Activated naive CD4-positive, alpha-beta T cell treated with anti-CD3 and anti-CD28 coated beads, Interleukin-2, amount 50 U/mL, for 24 hours (primary cell): ENCODE results near the gene CNTNAP1.
A peak's percentile ranks its signal among the peaks of the same experiment; 100 is the strongest.

Experiments used
- H3K27ac Mint-ChIP-seq: one replicate; pipeline ENCODE4 v1.8.0; 2021; ENCODE audit warnings: mild to moderate bottlenecking, mixed read lengths
- H3K27me3 Mint-ChIP-seq: one replicate; pipeline ENCODE4 v1.8.0; 2021; ENCODE audit warnings: mixed read lengths
- H3K36me3 Mint-ChIP-seq: one replicate; pipeline ENCODE4 v1.8.0; 2021; ENCODE audit warnings: mixed read lengths
- H3K4me1 Mint-ChIP-seq: one replicate; pipeline ENCODE4 v1.8.0; 2021; ENCODE audit warnings: mixed read lengths
- H3K4me3 Mint-ChIP-seq: one replicate; pipeline ENCODE4 v1.8.0; 2021; ENCODE audit warnings: mild to moderate bottlenecking, mixed read lengths
- H3K9me3 Mint-ChIP-seq: one replicate; pipeline ENCODE4 v1.8.0; 2021; ENCODE audit warnings: mixed read lengths

Gene CNTNAP1

DNA sequence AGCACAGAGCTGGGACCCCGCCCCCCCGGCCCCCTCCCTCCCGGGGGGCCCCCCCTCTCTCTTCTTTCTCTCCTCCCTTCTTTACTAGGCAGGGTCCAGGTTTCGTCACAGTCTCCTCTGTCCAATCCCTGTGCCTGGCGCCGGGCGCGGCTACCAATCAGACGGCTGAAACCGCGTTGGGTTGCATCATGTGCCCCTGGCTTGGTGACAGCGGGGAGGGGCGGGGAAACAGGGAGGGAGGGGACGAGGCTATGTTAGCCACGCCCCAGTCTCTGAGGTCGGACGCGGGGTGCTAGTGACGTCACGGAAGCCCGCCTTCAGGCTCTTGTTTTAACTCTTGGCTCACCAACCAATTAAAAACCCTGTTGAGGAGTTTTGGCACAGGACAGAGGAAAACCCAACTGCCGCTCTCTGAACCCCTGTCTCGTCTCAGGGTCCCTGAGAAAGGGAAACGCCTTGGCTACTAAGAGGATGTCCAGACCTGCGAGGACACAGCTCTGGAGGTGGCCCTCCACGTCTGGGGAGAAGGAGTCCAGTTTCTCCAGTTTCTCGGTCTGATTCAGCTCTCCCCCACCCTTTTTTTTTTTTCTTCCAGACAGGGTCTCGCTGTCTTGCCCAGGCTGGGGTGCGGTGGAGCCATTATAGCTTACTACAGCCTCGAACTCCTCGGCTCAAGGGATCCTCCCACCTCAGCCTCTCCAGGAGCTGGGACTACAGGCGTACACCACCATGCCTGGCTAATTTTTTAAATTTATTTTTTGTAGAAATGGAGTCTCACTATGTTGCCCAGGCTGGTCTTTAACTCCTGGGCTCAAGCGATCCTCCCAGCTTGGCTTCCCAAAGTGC, 5.1 kb upstream of the CNTNAP1 start:
- Mint-ChIP-seq H3K27ac (peak overlapping the region; percentile 72), H3K36me3 (no peaks in the 10 kb centered on the region), H3K4me3 (peak overlapping the region; percentile 91), H3K9me3 (no peaks in the 10 kb centered on the region), H3K4me1 (peaks cover 49% of the 10 kb centered on the region), H3K27me3 (peaks cover 24% of the 10 kb centered on the region)

GRCh38 chr17:42677921-42678781, 4.2 kb upstream of the CNTNAP1 start:
- Mint-ChIP-seq H3K27ac (peak overlapping the region; percentile 38), H3K4me1 (peaks cover 58% of the 10 kb centered on the region), H3K27me3 (peaks cover 28% of the 10 kb centered on the region), H3K36me3 (no peaks in the 10 kb centered on the region), H3K9me3 (no peaks in the 10 kb centered on the region), H3K4me3 (peak overlapping the region; percentile 91)

- Mint-ChIP-seq H3K27me3 (peaks cover 31% of the 10 kb centered on the region), H3K4me3 (peak overlapping the region; percentile 91), H3K27ac (peak overlapping the region; percentile 38), H3K36me3 (no peaks in the 10 kb centered on the region), H3K9me3 (no peaks in the 10 kb centered on the region), H3K4me1 (peaks cover 65% of the 10 kb centered on the region)
These were observed 3.3 kb upstream of the CNTNAP1 start for GRCh38 chr17:42678951-42679491.

GRCh38 chr17:42679492-42680330, 2.6 kb upstream of the CNTNAP1 start:
- Mint-ChIP-seq H3K27me3 (peaks cover 25% of the 10 kb centered on the region), H3K9me3 (no peaks in the 10 kb centered on the region), H3K4me1 (peaks cover 59% of the 10 kb centered on the region), H3K4me3 (peak overlapping the region; percentile 91), H3K27ac (no peak overlapping the region), H3K36me3 (no peaks in the 10 kb centered on the region)

- no peaks in the 10 kb centered on the region for H3K9me3 Mint-ChIP-seq
- H3K27me3 Mint-ChIP-seq, result peaks cover 23% of the 10 kb centered on the region
- peak overlapping the region; percentile 72 for H3K4me3 Mint-ChIP-seq
- H3K27ac Mint-ChIP-seq, result no peak overlapping the region
- peaks cover 56% of the 10 kb centered on the region for H3K4me1 Mint-ChIP-seq
- no peaks in the 10 kb centered on the region for H3K36me3 Mint-ChIP-seq
These were observed 2.0 kb upstream of the CNTNAP1 start for GRCh38 chr17:42680331-42680808.

- Mint-ChIP-seq H3K36me3 (no peaks in the 10 kb centered on the region), H3K9me3 (no peaks in the 10 kb centered on the region), H3K4me1 (peaks cover 48% of the 10 kb centered on the region), H3K27ac (no peak overlapping the region), H3K4me3 (peak overlapping the region; percentile 71), H3K27me3 (peaks cover 22% of the 10 kb centered on the region)
These were observed 532 bp downstream of the CNTNAP1 start for GRCh38 chr17:42682722-42683403.

DNA sequence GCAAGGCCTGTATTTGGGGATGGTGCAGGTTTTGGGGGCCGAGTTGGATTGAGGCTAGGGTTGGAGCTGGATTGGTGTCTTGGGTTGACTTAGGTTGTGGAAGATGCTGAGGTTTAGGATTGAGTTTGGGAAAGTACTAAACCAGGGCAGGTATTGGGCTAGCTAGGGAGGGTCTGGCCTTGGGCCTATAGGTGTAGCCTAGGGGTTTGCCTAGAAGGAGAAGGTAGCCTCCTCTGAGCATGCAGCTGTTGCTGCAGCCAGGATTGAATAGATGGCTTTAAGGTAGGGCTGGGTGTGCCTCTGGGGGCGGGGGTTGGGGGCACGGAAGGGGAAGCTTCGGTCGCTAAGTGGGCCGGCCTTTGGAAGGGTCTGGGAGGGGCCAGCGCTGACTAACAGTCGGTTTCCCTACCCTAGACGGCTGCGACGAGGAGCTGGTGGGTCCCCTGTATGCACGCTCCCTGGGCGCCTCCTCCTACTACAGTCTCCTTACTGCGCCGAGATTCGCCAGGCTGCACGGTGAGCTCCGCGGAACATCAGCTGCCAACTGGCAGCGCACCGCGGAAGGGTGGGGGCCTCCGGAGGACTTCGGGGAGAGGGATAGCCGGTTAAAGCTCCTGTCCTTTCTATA, 1.2 kb downstream of the CNTNAP1 start:
- Mint-ChIP-seq H3K4me1 (peaks cover 44% of the 10 kb centered on the region), H3K27ac (no peak overlapping the region)

GRCh38 chr17:42684929-42685556, 2.7 kb downstream of the CNTNAP1 start:
- peaks cover 32% of the 10 kb centered on the region for H3K4me1 Mint-ChIP-seq
- H3K27me3 Mint-ChIP-seq, result peaks cover 22% of the 10 kb centered on the region
- no peaks in the 10 kb centered on the region for H3K9me3 Mint-ChIP-seq
- no peaks in the 10 kb centered on the region for H3K36me3 Mint-ChIP-seq
- H3K27ac Mint-ChIP-seq, result no peak overlapping the region
- H3K4me3 Mint-ChIP-seq, result no peak overlapping the region

More for the DNA sequence above, 1.2 kb downstream of the CNTNAP1 start:
- H3K27me3 Mint-ChIP-seq, result peaks cover 22% of the 10 kb centered on the region
- H3K4me3 Mint-ChIP-seq, result peak overlapping the region; percentile 20
- H3K9me3 Mint-ChIP-seq, result no peaks in the 10 kb centered on the region
- H3K36me3 Mint-ChIP-seq, result no peaks in the 10 kb centered on the region

- no peaks in the 10 kb centered on the region for H3K9me3 Mint-ChIP-seq
- no peak overlapping the region for H3K27ac Mint-ChIP-seq
- peaks cover 19% of the 10 kb centered on the region for H3K27me3 Mint-ChIP-seq
- H3K4me3 Mint-ChIP-seq, result no peak overlapping the region
- peaks cover 28% of the 10 kb centered on the region for H3K4me1 Mint-ChIP-seq
- no peaks in the 10 kb centered on the region for H3K36me3 Mint-ChIP-seq
These were observed 3.5 kb downstream of the CNTNAP1 start for GRCh38 chr17:42685831-42686230.

DNA sequence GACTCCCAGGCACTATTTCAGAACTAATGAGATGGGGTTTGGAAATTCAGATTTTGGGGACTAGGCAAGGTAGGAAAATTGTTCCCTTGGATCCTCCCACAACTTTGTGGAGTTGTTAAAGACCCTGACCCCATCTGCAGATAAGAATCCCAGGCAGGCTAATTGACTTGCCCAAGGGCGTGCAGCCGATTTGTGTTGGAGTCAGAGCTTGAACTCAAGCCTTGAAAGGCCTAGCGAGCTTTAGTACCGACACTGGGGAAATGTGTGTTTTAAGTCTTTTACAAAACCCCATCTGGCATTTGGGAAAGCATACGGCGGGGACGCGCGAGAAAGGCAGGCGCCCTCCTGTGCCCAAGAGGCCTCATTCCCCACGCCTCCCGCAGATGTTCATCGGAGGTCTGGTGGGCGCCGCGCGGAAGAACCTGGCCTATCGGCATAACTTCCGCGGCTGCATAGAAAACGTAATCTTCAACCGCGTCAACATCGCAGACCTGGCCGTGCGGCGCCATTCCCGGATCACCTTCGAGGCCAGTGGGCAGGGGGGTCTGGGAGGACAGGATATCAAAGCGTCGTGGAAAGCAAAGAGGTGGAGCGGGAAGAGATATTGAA, 4.3 kb downstream of the CNTNAP1 start:
- Mint-ChIP-seq H3K9me3 (no peaks in the 10 kb centered on the region), H3K27ac (no peak overlapping the region), H3K4me3 (no peak overlapping the region), H3K36me3 (no peaks in the 10 kb centered on the region), H3K27me3 (peaks cover 15% of the 10 kb centered on the region), H3K4me1 (peaks cover 22% of the 10 kb centered on the region)

GRCh38 chr17:42687707-42688320, 5.5 kb downstream of the CNTNAP1 start:
- H3K4me3 Mint-ChIP-seq, result no peak overlapping the region
- H3K36me3 Mint-ChIP-seq, result no peaks in the 10 kb centered on the region
- H3K27ac Mint-ChIP-seq, result no peak overlapping the region
- H3K27me3 Mint-ChIP-seq, result peaks cover 6% of the 10 kb centered on the region
- peaks cover 11% of the 10 kb centered on the region for H3K4me1 Mint-ChIP-seq
- H3K9me3 Mint-ChIP-seq, result no peaks in the 10 kb centered on the region

DNA sequence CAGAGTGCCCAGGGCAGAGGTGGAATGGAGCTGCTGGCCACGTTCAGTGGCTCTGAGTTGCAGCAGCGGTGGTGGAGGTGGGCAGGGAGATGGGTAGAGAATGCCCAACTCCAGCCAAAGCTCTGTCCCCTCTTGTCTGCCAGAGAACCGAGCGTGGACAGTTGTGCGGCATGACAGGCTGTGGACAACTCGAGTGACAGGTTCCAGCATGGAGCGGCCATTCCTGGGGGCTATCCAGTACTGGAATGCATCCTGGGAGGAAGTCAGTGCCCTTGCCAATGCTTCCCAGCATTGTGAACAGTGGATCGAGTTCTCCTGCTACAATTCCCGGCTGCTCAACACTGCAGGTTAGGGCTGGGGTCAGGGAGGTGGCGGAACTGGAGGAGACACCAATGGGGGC, 8.3 kb downstream of the CNTNAP1 start:
- Mint-ChIP-seq H3K4me3 (no peak overlapping the region), H3K27me3 (no peaks in the 10 kb centered on the region), H3K36me3 (no peaks in the 10 kb centered on the region), H3K9me3 (no peaks in the 10 kb centered on the region), H3K4me1 (no peaks in the 10 kb centered on the region), H3K27ac (no peak overlapping the region)

DNA sequence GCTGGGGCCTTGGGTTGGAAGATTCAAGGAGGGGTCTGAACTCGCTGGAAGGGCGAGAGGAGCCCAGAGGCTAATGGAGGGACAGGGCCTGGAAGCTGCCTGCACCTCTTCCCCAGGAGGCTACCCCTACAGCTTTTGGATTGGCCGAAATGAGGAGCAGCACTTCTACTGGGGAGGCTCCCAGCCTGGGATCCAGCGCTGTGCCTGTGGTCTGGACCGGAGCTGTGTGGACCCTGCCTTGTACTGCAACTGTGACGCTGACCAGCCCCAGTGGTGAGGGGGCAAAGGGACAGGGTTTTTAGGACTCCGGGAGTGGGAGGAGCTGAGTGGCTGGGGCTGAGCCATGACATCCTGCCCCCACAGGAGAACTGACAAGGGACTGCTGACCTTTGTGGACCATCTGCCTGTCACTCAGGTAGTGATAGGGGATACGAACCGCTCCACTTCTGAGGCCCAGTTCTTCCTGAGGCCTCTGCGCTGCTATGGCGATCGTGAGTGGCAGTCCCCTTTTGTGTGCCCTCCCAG, 8.8 kb downstream of the CNTNAP1 start:
- no peak overlapping the region for H3K27ac Mint-ChIP-seq
- no peak overlapping the region for H3K4me3 Mint-ChIP-seq
- no peaks in the 10 kb centered on the region for H3K36me3 Mint-ChIP-seq
- no peaks in the 10 kb centered on the region for H3K27me3 Mint-ChIP-seq
- no peaks in the 10 kb centered on the region for H3K4me1 Mint-ChIP-seq
- H3K9me3 Mint-ChIP-seq, result no peaks in the 10 kb centered on the region
